Right cardiac atrium (tissue), 5 donors: ENCODE measurements around the gene EGFR. TPM values are rescaled to one million over a fixed set of nuclear protein-coding genes. Genes with fewer than 3 reads are reported as not detected.
"Not testable (repeated sequence)": the region's sequence is repeated elsewhere in the genome, so short reads cannot be mapped to it uniquely, and the experiment has no call there.

Source experiments
- ATAC-seq, 2 donors: fragments of 200-7000 bp; cut with Tn5 transposase; one replicate each; pipeline versions ENCODE4 v1.8.0 to v1.9.1; 2020; ENCODE audit warnings: moderate library complexity in 2 of 2, mild to moderate bottlenecking in 1 of 2
- DNase-seq, 3 donors: peaks; one replicate each; pipeline ENCODE4 v3.0.0-alpha.2; 2020
- H3K27ac ChIP-seq: one replicate; pipeline ENCODE4 v1.5.1; 2013; ENCODE audit warnings: mild to moderate bottlenecking, low read length, control low read depth, moderate library complexity
- H3K27me3 ChIP-seq: one replicate; pipeline ENCODE4 v1.6.1; 2013; ENCODE audit not compliant: control insufficient read depth, insufficient read depth
- H3K4me1 ChIP-seq: one replicate; pipeline ENCODE4 v1.6.1; 2013; ENCODE audit warnings: low read length; ENCODE audit not compliant: control insufficient read depth, insufficient read depth
- H3K4me3 ChIP-seq: one replicate; pipeline ENCODE4 v1.5.1; 2013; ENCODE audit warnings: low read length, control low read depth
- H3K9me3 ChIP-seq: one replicate; pipeline ENCODE4 v1.6.1; 2013; ENCODE audit warnings: low read length; ENCODE audit not compliant: control insufficient read depth
- WGBS: extraction: QIAGEN DNeasy Blood & Tissue Kit; methylation state at CpG from one replicate; pipeline ENCODE4 v1.1.7; 2013; 5-methylcytosine and 5-hydroxymethylcytosine counted together
- intact Hi-C, 4 donors: fragments of 100-400 bp; cut with DNase I; formaldehyde crosslinking; loops; one replicate each; pipeline versions ENCODE4 v1.11.0 to v1.14.0; 2022 to 2023
- polyA plus RNA-seq: library from polyadenylated mRNA; stranded (reverse); fragments of 200-250 nt; gene quantifications from one replicate; pipeline ENCODE4 v1.2.3, GENCODE V29; 2013
- total RNA-seq, 4 donors: library from RNA; stranded (reverse); fragmentation: NEBNext Ultra II Directional; extraction: Animal tissue kit (Norgen Biotek cat#: 25700); gene quantifications; one replicate each; pipeline ENCODE4 v1.2.1, GENCODE V29; 2021
- donor health status: healthy with polysubstance abuse.
- donor health status: DM: no; HTN: yes; CAD: no.
- donor health status: DM: no; HTN: no; CAD: no.
- donor health status: DM: no; HTN: yes; CAD: no; lungs with severe emphysema.
- donor health status: DM: yes; HTN: yes; CAD: no.

Gene EGFR
- total and polyA plus RNA-seq, 5 donors, result 4.2 to 21.8 (median 14.8) TPM

DNA sequence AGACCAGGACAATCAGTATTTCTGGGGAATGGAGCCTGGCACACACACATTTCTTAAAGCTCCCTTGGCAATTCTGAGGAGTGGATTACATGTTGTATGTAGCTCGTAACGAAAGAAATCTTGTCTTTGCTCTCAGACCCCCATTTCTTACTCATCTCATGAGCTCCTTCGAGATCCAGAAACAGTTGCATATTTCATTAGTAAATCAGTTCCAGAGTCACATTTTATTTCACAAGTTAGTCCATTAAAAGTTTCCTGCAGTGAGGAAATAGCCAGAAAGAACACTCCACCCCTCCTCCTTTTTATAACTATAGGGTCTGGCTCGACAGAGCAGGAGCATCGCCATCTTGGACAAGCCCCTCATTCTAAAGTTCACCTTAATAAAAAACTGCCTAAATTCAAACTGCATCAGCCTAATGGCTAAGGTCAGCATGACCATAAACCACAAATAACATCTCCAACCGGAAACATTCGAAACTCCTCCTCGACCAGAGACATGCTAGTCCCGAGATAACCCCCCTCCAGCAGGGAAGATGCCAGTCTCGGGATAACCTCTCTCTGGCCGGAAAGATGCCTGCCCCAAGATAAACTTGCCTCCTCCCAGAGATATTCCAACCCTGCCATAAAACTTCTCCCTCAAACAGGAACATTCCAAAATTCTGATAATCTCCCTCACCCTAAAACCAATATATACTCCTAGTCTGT, 7.4 kb downstream of the EGFR start:
- Histone ChIP-seq H3K9me3 (no peaks in the 10 kb centered on the region), H3K27ac (no peak overlapping the region), H3K4me1 (peaks cover 3% of the 10 kb centered on the region), H3K27me3 (no peaks in the 10 kb centered on the region), H3K4me3 (no peak overlapping the region)
- intact Hi-C loops, result no loop called here
- DNase-seq, result no peak
- WGBS, result 66% methylated on average over 11 of the region's 11 CpGs
- no peak for ATAC-seq

DNA sequence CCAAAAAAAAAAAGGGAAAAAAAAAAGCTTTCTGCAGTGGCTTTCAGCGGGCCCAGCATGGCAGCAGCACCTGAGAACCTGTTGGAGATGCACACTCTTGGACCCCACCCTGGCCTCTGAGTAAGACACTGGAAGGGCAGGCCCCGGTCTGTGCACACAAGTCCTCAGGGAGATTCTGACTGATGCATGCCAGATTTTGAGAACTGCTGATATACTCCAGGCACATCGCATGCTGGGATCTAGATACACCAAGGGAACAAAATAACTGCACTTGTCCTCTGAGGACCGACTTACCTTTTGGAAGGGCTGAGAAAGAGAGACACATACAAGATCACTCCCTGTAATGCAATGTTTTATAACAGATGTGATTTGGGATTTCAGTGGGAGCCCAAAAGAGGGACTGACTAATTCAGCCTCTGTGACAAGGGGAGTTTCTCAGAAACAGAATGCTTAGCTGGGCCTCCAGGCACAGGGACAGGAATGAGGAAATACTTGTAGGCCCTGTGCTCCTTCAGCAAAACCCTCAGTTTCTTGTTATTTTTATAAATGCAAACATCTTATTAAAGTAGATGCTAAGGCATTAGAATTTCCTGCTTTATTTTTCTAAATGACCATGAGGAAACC, 8.2 kb downstream of the EGFR start:
- Histone ChIP-seq H3K9me3 (no peaks in the 10 kb centered on the region), H3K4me1 (peaks cover 1% of the 10 kb centered on the region), H3K4me3 (no peak overlapping the region), H3K27ac (no peak overlapping the region), H3K27me3 (no peaks in the 10 kb centered on the region)
- intact Hi-C loops, result no loop called here
- ATAC-seq (peak; percentile 63 to 68), DNase-seq (peak in 2 of 3 donors; percentile 33 to 62)
- WGBS, result 63% methylated on average over 4 of the region's 4 CpGs

DNA sequence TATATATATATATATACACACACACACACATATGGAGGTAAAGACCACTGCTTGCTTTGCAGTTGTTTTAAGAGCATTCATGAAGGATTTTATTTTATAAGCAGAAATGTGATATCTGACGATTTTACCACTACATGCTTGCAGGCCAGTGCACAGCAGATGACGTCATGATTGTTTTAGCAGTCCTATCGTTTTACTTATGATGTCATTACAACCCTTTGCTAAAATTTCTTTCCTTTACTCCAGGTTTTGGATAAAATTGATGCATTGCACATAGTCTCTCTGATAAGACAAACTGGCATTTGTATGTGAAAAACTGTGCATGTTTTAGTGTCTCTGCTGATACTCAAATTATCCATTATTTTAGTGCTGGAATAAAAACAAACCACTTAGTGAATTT, 9.2 kb downstream of the EGFR start:
- H3K9me3 ChIP-seq, result no peaks in the 10 kb centered on the region
- H3K4me3 ChIP-seq, result no peak overlapping the region
- H3K27me3 ChIP-seq, result no peaks in the 10 kb centered on the region
- 67% methylated on average over 3 of the region's 3 CpGs for WGBS
- H3K4me1 ChIP-seq, result no peaks in the 10 kb centered on the region
- intact Hi-C loops, result no loop called here
- H3K27ac ChIP-seq, result no peak overlapping the region
- DNase-seq, result no peak
- no peak for ATAC-seq

DNA sequence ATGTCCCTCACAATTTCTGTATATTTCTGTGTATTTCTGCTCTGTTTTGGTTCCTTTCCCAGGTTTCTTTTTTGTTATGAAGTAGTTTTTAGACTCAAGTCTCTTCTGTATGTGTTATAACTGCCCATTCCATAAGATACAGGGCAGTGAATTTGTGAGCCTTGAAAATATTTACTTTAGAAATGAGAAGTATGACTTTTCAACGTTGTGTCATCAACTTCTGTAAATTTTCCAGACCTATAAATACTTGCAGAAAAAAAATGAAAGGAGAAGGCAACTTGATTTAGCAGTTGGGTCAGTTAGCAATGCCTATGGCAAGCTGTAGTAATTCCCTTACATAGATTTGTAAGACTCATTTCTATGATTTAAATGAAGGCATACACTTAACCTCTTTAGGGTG, 11.5 kb downstream of the EGFR start:
- intact Hi-C loops, result loop anchor here in 1 of 4 donors (10.0 kb wide), 1 partner anchor 64 kb away; no protein-coding TSS in a partner anchor
- no peaks in the 10 kb centered on the region for H3K9me3 ChIP-seq
- ATAC-seq, result no peak
- no peak overlapping the region for H3K27ac ChIP-seq
- H3K4me1 ChIP-seq, result no peaks in the 10 kb centered on the region
- H3K27me3 ChIP-seq, result no peaks in the 10 kb centered on the region
- no peak for DNase-seq
- no peak overlapping the region for H3K4me3 ChIP-seq
- 21% methylated on average over 1 of the region's 1 CpG for WGBS

DNA sequence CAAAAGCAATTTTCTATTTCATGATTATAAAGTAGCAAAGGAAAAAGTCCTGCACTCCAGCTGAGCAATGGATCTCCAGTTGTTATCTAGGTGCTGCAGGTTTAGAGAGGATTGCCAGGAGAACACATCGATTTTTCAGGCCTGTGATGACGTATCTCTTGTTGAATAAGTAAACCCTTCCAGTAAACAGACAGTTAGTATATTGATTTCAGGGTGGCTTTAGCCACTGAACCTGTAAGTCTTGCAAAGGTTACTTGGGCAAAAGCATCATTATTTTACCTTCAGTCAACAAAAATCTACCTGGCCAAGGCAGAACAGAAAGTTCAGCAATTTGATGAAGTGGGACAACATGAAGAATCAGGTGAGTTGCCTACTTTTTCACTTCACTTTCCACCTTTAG, 12.3 kb downstream of the EGFR start:
- no peaks in the 10 kb centered on the region for H3K9me3 ChIP-seq
- no peak overlapping the region for H3K4me3 ChIP-seq
- H3K27me3 ChIP-seq, result no peaks in the 10 kb centered on the region
- no peak for DNase-seq
- no peak for ATAC-seq
- no peaks in the 10 kb centered on the region for H3K4me1 ChIP-seq
- H3K27ac ChIP-seq, result no peak overlapping the region
- 88% methylated on average over 2 of the region's 2 CpGs for WGBS
- intact Hi-C loops, result loop anchor here in 1 of 4 donors (10.0 kb wide), 1 partner anchor 64 kb away; no protein-coding TSS in a partner anchor

DNA sequence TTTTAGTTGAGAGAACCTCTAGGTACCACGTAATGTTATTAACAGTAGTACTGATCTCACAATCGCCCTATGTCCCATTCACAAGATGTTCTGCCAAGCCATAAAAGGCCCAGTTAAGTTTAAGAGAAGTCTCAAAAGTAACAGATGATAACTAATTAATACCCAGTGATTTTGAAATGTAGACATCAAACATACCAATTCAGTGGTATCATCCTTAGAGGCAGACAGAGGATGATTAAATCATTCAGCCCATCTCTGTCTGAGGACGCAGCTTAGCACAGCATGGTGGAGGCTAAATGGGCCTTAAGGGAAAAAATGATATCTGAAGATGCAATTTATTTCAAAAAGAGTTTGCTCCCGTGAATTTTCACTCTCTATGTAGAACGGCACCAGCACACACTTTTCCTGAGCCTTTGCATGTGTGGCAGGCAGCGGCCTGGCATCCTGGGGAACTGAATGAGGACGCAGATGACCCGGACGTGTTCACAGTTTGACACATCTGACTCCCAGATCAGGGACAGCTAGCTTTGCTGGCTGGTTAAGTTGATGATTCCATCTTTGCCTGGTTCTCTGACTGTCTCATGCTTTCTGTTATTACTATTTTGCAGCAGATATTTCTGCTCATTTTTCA, 13.4 kb downstream of the EGFR start:
- Histone ChIP-seq H3K4me1 (no peaks in the 10 kb centered on the region), H3K9me3 (no peaks in the 10 kb centered on the region), H3K27me3 (no peaks in the 10 kb centered on the region), H3K27ac (no peak overlapping the region), H3K4me3 (no peak overlapping the region)
- ATAC-seq (no peak), DNase-seq (no peak)
- intact Hi-C loops, result loop anchor here in 1 of 4 donors (10.0 kb wide), 1 partner anchor 63 kb away; no protein-coding TSS in a partner anchor
- WGBS, result 92% methylated on average over 9 of the region's 9 CpGs

DNA sequence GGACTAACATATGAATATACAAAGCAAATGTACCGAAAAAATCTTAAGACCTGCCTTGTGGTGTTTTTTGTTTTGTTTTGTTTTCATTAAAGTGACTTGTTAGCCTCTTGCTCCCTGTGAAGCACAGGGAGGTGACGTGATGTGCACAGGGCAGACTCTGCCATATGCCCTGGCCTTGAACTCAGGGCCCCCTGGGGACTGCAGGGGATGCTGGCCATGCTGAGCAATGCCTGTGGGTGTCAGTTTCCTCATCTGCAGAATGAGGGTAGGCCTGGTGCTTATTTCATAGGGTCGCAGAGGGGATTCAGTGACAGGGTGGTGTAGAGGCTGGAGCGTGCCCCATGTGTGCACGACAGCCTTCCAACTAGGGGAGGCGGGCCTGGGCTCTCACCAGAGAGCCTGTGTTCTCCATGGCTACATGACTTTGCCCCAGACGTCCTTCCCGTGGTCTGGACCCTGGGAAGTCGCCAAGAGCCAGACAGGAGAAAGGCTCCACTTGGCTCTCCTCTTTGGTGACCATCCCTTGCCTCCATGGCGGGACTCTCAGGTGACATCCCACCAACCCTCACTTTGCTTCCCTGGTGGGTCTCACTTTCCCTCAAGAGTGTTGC, 14.5 kb downstream of the EGFR start:
- DNase-seq, result no peak
- H3K4me1 ChIP-seq, result no peaks in the 10 kb centered on the region
- no peak overlapping the region for H3K27ac ChIP-seq
- intact Hi-C loops, result loop anchor here in 1 of 4 donors (10.0 kb wide), 1 partner anchor 61 kb away; no protein-coding TSS in a partner anchor
- H3K4me3 ChIP-seq, result no peak overlapping the region
- 82% methylated on average over 10 of the region's 10 CpGs for WGBS
- ATAC-seq, result peak in 1 of 2 donors; percentile 31
- no peaks in the 10 kb centered on the region for H3K27me3 ChIP-seq
- no peaks in the 10 kb centered on the region for H3K9me3 ChIP-seq

DNA sequence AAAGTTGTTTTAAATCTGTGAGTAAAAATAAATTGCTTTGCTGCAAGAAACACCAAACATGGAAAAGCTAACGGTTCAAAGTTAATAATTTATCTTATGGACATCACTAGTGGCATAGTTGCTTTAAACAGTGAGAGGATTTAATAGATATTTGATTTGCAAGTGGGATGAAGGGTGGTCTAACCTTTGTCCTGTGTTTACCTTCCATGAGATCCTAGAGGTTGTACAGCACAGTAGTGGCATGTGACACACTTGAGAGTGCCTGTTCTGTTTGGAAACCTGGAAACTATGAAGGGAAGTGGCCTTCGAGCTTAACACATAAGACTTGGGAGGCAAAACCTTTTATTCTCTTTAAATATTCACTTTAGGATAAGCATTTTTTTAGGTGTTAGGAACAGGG, 16.0 kb downstream of the EGFR start:
- 77% methylated on average over 2 of the region's 2 CpGs for WGBS
- Histone ChIP-seq H3K27ac (no peak overlapping the region), H3K27me3 (no peaks in the 10 kb centered on the region), H3K9me3 (no peaks in the 10 kb centered on the region), H3K4me1 (no peaks in the 10 kb centered on the region), H3K4me3 (no peak overlapping the region)
- intact Hi-C loops, result loop anchor here in 1 of 4 donors (10.0 kb wide), 1 partner anchor 60 kb away; no protein-coding TSS in a partner anchor
- ATAC-seq, result no peak
- no peak for DNase-seq

DNA sequence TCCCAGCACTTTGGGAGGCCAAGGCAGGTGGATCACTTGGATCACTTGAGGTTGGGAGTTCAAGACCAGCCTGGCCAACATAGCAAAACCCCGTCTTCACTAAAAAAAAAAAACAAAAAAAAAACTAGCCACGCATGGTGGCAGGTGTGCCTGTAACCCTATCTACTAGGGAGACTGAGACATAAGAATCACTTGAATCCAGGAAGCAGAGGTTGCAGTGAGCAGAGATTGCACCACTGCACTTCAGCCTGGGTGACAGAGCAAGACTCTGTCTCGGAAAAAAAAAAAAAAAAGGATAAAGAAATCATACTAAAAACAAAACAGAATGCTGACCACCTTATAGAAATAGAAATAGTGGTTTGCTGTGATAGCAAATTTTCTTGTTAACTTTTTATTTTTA, 16.6 kb downstream of the EGFR start:
- not testable (repeated sequence) for H3K4me3 ChIP-seq, H3K27ac ChIP-seq, ATAC-seq, H3K4me1 ChIP-seq, H3K27me3 ChIP-seq, DNase-seq, H3K9me3 ChIP-seq
- 90% methylated on average over 3 of the region's 3 CpGs for WGBS
- intact Hi-C loops, result loop anchor here in 1 of 4 donors (10.0 kb wide), 1 partner anchor 59 kb away; no protein-coding TSS in a partner anchor

DNA sequence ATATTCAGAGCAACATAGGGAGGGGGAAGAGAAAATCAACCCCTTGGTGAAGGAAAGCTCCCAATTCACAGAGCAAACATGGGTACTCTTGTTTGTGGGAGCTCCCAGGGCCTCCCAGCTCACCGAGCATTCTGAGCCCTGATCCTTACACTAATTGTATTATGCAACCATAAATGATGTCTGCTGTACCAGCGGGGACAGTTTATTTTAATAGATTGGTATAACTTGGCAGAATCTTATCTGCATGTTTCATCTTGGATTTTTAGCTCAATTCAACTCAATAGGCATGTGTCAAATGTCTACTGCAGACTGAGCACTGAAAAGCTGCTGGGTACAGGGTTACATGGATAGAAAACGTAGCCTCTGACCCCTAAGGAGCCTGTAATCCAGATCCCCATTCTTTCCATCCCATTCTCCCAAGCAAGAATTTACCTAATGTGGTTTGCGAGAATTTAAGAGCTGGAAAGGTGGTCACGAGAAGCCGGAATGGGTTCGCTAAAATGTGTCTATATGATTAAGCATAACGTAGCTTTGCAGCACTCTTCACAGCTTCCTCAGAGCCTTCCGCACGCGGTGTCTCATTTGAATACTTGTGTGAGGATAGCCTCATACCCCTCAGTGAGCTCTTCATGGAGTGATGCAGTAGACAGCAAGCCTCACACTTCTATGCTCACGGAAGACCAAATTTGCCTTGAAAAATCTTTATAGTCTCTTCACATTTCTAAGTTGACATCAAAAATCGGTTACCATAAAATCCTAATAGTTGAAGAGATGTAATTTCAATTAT, 18.3 kb downstream of the EGFR start:
- DNase-seq (no peak), ATAC-seq (no peak)
- intact Hi-C loops, result loop anchor here in 1 of 4 donors (10.0 kb wide), 1 partner anchor 58 kb away; no protein-coding TSS in a partner anchor
- H3K27me3 ChIP-seq, result no peaks in the 10 kb centered on the region
- H3K4me1 ChIP-seq, result no peaks in the 10 kb centered on the region
- H3K4me3 ChIP-seq, result no peak overlapping the region
- H3K27ac ChIP-seq, result no peak overlapping the region
- no peaks in the 10 kb centered on the region for H3K9me3 ChIP-seq
- WGBS, result 93% methylated on average over 13 of the region's 13 CpGs
